Measurements from ENCODE around the gene COA8. TPM values are rescaled to one million over a fixed set of nuclear protein-coding genes. Genes with fewer than 3 reads are reported as not detected.

COA8 gene
- total and polyA plus RNA-seq, 2 of the 13 experiments (the other 11 are each of a cell fraction or from before 2014, with no cell fraction given), result 10.9 to 25.1 TPM

DNA sequence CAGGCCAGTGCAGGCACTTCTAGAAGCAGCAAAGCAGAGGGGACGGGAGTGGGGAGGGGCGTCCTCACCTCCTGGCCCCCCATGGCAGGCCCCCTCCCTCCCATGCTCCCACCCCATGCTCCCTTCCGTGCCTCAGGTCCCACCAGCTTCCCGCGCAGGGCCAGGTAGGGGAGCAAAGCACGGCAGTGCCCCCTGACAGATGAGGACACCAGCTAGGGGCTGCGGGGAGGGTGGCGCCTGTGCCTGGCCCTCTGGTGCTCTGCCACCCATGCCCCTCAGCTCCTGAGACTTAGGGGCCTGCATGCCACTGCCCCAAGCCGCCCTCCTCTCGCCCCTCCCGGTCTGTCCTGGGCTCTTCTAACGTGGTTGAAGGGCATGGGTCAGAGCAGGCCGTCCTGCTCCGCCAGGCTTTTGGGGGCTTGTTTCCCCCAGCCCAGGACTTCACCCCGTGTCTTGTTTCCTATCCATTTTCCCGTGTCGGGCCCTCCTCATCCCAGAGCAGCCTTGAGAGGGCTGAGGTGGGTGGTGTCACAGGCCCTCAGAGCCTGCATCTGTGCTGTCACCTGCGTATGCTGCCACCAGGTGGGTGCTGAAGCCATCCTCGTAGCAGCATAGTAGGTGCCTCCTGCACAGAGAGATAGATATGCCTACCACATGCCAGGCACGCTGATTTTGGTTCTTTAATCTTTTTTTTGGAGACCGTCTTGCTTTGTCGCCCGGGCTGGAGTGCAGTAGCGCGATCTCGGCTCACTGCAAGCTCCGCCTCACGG, 23.5 kb upstream of the COA8 start:
- DNase-seq (ENCODE audit: low spot score) (no peak), FAIRE-seq (no peak), ATAC-seq (peak; percentile 38)
- no TSS peak for BruUV-seq (replicated peaks)
- in situ Hi-C loops (cut with HindIII; ENCODE audit: extremely low pct_ligation_motif_present, low pct_unique_long_range_greater_than_20kb) (no loop called here), intact Hi-C loops (cut with micrococcal nuclease; ENCODE audit: unreplicated experiment) (no loop called here)
- ChIA-PET POLR2A (interaction anchor here (0.9 to 6.9 kb wide), 2 partner anchors 10 to 15 kb away, joined by 4 to 37 read pairs; partner anchors contain the start of gene TRMT61A), CTCF (ENCODE audit: low intra/inter-chr PET ratio, low total read pairs) (no interaction called here)
- no peak for TF ChIP-seq KLF13 (CRISPR knock-in tag; IDR thresholded peaks at IDR 0.05)
- no peak for TF ChIP-seq SIN3A (IDR thresholded peaks at IDR 0.05; ENCODE audit: borderline replicate concordance, low read depth, low read length)
- TF ChIP-seq ZKSCAN1 (IDR thresholded peaks at IDR 0.05; ENCODE audit: low read length), result peak; percentile 85
- no peak for TF ChIP-seq ZNF331 (CRISPR knock-in tag; IDR thresholded peaks at IDR 0.05)
- TF ChIP-seq STAG1 (CRISPR knock-in tag; IDR thresholded peaks at IDR 0.05), result peak; percentile 39
- peak; percentile 67; the same call in 1 of the 2 replicates for TF ChIP-seq ZNF326 (CRISPR knock-in tag; IDR thresholded peaks at IDR 0.05; ENCODE audit: borderline replicate concordance)
- TF ChIP-seq KLF9 (CRISPR knock-in tag; IDR thresholded peaks at IDR 0.05; ENCODE audit: low read depth), result no peak
- TF ChIP-seq CAMTA2 (CRISPR knock-in tag; IDR thresholded peaks at IDR 0.05; ENCODE audit: borderline replicate concordance), result no peak
- TF ChIP-seq, protein P1, sequence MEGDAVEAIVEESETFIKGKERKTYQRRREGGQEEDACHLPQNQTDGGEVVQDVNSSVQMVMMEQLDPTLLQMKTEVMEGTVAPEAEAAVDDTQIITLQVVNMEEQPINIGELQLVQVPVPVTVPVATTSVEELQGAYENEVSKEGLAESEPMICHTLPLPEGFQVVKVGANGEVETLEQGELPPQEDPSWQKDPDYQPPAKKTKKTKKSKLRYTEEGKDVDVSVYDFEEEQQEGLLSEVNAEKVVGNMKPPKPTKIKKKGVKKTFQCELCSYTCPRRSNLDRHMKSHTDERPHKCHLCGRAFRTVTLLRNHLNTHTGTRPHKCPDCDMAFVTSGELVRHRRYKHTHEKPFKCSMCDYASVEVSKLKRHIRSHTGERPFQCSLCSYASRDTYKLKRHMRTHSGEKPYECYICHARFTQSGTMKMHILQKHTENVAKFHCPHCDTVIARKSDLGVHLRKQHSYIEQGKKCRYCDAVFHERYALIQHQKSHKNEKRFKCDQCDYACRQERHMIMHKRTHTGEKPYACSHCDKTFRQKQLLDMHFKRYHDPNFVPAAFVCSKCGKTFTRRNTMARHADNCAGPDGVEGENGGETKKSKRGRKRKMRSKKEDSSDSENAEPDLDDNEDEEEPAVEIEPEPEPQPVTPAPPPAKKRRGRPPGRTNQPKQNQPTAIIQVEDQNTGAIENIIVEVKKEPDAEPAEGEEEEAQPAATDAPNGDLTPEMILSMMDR (CRISPR knock-in tag; IDR thresholded peaks at IDR 0.05), result peak; percentile 56
- no peak for TF ChIP-seq BRCA1 (CRISPR knock-in tag; IDR thresholded peaks at IDR 0.05)
- TF ChIP-seq TBL1XR1 (IDR thresholded peaks at IDR 0.05; ENCODE audit: borderline replicate concordance, low read length, partially characterized antibody), result no peak
- TF ChIP-seq, protein P2, sequence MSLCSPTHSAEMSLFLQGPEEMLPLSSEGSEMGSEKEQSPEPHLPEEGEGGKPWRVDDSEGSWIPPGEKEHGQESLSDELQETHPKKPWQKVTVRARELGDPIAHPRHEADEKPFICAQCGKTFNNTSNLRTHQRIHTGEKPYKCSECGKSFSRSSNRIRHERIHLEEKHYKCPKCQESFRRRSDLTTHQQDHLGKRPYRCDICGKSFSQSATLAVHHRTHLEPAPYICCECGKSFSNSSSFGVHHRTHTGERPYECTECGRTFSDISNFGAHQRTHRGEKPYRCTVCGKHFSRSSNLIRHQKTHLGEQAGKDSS (CRISPR knock-in tag; IDR thresholded peaks at IDR 0.05; ENCODE audit: borderline replicate concordance, low read depth), result no peak
- no peak for TF ChIP-seq ZNF274 (CRISPR knock-in tag; IDR thresholded peaks at IDR 0.05)
- Histone ChIP-seq H3K9me3 (ENCODE audit: low read length) (no peaks in the 10 kb centered on the region), H3K9ac (ENCODE audit: insufficient read depth, low read depth, low read length) (no peak overlapping the region), H3K4me1 (ENCODE audit: insufficient read depth, low read length) (peaks cover 57% of the 10 kb centered on the region), H3K4me2 (ENCODE audit: low read depth, low read length) (no peak overlapping the region), H4K20me1 (ENCODE audit: insufficient read depth, low read length) (no peaks in the 10 kb centered on the region), H2AFZ (ENCODE audit: low read length) (no peak overlapping the region), H3K36me3 (replicated peaks in 1 of 2; ENCODE audit: control insufficient read depth in 1 of 2, insufficient read depth in 2 of 2, low read length in 2 of 2) (no peaks in the 10 kb centered on the region; a peak in 1 of 5 replicates), H3K27me3 (ENCODE audit: control insufficient read depth in 1 of 2, insufficient read depth in 2 of 2, low read length in 2 of 2) (peaks cover 2 to 19% of the 10 kb centered on the region in 2 experiments; a peak in 2 of 5 replicates), H3K4me3 (replicated peaks in 1 of 3; ENCODE audit: insufficient read depth in 1 of 3, low read depth in 2 of 3, low read length in 3 of 3) (no peak overlapping the region), H3K79me2 (ENCODE audit: insufficient read depth, low read length) (no peaks in the 10 kb centered on the region), H3K27ac (ENCODE audit: extremely low read length, insufficient read depth, low read length) (no peak overlapping the region)
- WGBS (ENCODE audit: low lambda C conversion rate), result 33% methylated on average over 13 of the region's 28 CpGs

Data from HepG2 (cell line).